SK-N-DZ (cell line): ENCODE data around the gene PTPN2.
"Not testable (repeated sequence)": the region's sequence is repeated elsewhere in the genome, so short reads cannot be mapped to it uniquely, and the experiment has no call there.

Experiments used
- DNase-seq: peaks from one replicate; pipeline ENCODE4 v3.0.0-alpha.2; 2015; ENCODE audit warnings: low spot score

The PTPN2 gene

GRCh38 chr18:12825230-12825629 is 58.8 kb downstream of the PTPN2 start:
- DNase-seq = no peak

DNA sequence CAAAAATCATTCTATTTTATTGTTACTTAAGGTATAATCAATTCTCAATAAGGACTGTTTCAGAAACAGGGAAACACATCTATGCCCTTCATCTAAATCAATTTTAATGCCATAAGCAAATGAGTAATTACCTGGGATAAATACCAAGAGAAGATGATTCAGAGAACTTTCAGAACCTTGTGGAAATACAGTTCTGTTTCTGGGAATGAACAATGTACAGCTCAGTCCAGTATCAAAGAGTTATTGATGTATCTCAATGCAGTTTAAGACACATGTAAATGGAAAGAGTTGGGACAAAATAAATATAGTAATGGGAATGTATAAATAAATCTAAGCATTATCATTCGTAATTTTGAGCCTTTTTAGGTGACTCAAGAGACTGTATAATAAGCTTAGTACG is 60.1 kb downstream of the PTPN2 start:
- no peak for DNase-seq

GRCh38 chr18:12821408-12821807 is 62.6 kb downstream of the PTPN2 start:
- no peak for DNase-seq

DNA sequence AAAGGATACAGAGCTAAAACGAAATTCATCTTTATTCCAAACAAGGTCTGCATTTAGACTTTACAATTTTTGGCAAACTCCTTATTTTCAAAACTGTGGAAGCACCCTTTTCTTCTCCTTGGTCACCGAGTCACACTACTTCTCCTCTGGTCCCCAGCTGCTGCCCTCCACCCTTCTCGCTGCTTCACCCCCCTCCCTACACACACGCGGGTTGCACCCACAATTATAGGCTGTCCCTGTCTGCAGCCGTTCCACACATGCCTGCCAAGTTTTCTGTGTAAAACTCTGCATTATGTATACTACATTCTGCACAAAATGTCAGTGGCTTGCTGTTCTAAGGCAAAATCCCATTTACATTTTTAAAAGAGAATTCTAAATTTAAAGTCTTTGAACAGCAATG is 63.5 kb downstream of the PTPN2 start:
- DNase-seq = no peak

DNA sequence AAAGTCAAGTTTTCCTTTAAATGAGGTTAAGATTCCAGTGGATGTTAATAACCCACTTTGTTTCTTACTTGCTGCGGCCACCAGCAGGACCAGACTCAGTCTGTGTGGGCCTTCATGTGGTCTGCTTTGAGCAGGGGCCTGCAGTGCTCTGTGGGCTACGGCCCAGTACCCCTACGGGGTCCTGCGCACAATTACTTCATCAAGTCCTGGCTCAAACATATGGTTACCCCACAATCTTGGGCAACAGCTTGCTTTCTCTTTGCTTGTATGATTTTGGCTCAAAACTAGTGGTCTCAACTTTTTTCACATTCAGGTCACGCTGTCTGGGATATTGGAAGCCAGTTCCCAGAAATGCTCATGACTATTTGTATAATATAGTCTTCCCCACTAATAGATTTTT is 64.2 kb downstream of the PTPN2 start:
- no peak for DNase-seq

- DNase-seq = no peak
Measured at GRCh38 chr18:12819322-12819721, 64.7 kb downstream of the PTPN2 start.

GRCh38 chr18:12818243-12818642 is 65.8 kb downstream of the PTPN2 start:
- DNase-seq = no peak

DNA sequence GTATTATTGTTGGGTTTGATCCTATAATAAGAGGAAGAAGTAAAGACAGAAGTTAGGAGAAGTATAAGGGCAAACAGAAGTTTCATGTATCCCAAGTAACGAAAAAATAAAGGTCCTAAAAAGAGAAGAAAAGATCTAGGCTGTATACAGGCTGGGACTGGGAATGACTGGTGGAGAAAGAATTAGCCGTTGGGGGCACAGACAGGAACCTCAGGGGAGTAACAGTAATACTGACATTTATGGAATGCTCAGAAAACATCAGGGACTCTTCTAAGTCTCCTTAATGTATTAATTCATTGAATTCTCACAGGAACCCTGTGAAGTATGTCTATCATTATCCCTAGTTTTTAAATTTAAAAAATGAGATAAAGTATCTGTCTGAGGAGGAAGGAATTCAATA is 67.6 kb downstream of the PTPN2 start:
- DNase-seq = no peak

GRCh38 chr18:12811191-12811950 is 72.7 kb downstream of the PTPN2 start:
- DNase-seq = no peak

GRCh38 chr18:12803069-12803936 is 80.7 kb downstream of the PTPN2 start:
- no peak for DNase-seq

DNA sequence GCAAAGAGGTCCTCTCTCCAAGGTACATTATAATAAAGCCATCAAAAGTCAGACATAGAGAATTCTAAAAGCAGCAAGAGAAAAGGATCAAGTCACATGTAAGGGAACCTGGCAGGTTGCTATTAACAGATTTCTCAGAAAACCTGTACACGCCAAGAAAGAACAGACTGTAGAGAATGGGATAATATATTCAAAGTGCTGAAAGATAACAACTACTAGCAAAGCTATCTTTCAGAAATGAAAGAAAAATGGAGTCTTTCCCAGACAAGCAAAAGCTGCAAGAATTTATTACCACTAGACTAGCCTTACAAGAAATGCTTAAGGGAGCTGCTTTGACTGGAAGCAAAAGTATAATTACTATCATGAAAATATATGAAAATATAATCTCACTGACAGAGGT is 81.5 kb downstream of the PTPN2 start:
- DNase-seq = no peak

- no peak for DNase-seq
Measured at GRCh38 chr18:12796448-12796847, 87.6 kb downstream of the PTPN2 start.

DNA sequence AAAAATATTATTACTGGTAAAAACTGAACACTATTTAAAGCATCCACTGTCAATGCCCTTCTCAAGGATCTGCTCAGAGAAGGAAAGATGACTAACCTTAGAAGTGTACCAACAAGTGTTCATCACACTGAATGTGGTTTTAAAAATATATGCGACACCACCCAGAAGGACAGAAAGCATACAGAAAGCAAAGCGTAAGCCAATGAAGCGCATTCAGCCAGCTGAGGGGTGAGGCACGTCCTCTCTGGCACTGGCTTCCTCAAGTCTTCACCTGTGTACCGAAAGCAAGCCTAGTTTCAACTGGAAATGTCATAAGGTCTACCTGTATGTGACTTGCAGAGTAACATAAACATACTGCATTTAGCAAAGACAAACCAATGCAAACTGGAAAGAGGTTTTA is 92.4 kb downstream of the PTPN2 start:
- no peak for DNase-seq

- DNase-seq = no peak
Measured at GRCh38 chr18:12786669-12787068, 97.4 kb downstream of the PTPN2 start.

DNA sequence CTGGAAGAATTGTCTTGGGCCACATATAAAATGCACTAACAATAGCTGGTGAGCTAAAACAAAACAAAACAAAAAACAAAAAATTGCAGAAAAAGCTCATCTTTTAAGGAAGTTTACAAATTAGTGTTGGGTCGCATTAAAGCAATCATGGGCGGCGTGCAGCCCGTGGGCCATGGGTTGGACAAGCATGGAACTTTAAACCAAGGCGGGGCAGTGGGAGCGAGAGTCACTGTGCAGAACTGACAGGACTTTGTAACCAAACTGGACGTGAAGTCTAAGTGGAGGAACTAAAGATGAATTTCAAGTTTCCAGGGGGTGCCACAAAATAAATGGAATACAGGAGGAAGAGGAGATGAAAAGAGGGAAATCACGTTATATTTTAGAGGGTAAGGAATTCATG is 100.5 kb downstream of the PTPN2 start:
- DNase-seq = no peak

- no peak for DNase-seq
Measured at GRCh38 chr18:12782521-12782920, 101.5 kb downstream of the PTPN2 start.

GRCh38 chr18:12779456-12779855 is 104.6 kb downstream of the PTPN2 start:
- no peak for DNase-seq

DNA sequence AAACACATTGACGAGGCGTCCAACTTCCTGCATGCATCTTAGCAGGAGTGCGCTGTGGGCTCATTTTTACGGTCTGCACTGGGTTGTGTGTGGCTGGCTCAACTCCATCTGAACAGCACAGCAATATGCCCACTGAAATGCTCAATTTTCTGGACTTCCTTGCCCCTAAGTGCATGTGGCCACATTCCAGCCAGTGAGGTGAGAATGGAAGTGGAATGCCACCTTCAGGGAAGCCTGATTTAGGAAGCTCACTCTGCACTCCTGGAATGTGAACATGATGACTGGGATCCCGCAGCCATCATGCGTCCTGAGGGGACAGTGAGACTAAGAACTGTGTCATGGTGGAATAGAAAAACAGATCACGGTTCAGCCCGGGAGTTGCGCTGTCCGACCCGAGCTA is 105.0 kb downstream of the PTPN2 start:
- no peak for DNase-seq

GRCh38 chr18:12777500-12777944 is 106.5 kb downstream of the PTPN2 start:
- DNase-seq = no peak

DNA sequence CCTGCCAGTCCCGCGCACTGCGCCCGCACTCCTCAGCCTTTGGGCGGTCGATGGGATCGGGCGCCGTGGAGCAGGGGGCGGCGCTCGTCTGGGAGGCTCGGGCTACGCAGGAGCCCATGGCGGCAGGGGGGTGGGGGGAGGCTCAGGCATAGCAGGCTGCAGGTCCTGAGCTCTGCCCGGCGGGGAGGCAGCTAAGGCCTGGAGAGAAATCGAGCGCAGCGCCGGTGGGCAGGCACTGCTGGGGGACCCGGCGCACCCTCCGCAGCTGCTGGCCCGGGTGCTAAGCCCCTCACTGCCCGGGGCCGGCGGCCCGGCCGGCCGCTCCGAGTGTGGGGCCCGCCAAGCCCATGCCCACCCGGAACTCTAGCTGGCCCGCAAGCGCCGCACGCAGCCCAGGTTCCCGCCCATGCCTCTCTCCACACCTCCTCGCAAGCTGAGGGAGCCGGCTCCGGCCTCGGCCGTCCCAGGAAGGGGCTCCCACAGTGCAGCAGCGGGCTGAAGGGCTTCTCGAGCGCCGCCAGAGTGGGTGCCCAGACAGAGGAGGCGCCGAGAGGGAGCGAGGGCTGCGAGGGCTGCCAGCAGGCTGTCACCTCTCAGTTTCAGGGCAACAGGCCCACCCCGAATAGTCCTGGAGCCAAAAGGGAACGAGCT is 107.1 kb downstream of the PTPN2 start:
- DNase-seq = no peak

DNA sequence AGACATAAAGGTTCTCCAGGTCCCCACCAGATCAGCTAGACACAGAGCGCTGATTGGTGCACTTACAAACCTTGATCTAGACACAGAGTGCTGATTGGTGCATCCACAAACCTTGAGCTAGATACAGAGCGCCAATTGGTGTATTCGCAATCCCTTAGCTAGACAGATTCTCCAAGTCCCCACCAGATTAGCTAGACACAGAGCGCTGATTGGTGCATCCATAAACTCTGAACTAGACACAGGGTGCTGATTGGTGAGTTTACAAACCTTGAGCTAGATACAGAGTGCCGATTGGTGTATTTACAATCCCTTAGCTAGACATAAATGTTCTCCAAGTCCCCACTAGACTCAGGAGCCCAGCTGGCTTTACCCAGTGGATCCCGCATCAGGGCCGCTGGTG is 107.6 kb downstream of the PTPN2 start:
- not testable (repeated sequence) for DNase-seq

DNA sequence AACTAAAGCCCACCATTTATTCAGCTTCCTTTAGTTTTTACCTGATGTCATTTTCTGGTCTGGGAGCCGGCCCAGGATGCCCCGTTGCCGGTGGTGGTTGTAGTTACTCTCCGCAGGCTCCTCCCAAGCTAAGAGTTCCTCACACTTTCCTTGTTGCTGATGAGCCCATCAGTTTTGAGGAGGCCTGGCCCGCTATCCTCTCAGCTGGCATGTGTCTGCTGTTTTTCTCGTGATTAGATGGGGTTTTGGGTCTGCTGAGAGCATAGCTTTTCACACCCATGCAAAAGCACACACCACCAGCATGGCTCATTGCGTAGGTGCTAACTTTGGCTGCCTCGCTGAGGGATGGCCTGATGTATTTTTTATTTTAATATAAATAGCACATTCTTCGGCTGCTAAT is 109.1 kb downstream of the PTPN2 start:
- no peak for DNase-seq
